Measurements from ENCODE around the gene AMOTL1.

GRCh38 chr11:94727819-94728218 lies 40.3 kb upstream of the AMOTL1 start:
- TF ChIP-seq CTCF (IDR thresholded peaks at IDR 0.05; ENCODE audit: borderline replicate concordance, extremely low read depth, low read length, poor library complexity, severe bottlenecking) (no peak), EZH2 (IDR thresholded peaks at IDR 0.05; ENCODE audit: borderline replicate concordance, low read depth, low read length, severe bottlenecking) (no peak)
